ENCODE measurements around the gene NTM.

GRCh38 chr11:131447277-131447815 is 76.9 kb downstream of the NTM start:
- no peak for TF ChIP-seq POLR2A (IDR thresholded peaks at IDR 0.05)
- TF ChIP-seq, protein P1, sequence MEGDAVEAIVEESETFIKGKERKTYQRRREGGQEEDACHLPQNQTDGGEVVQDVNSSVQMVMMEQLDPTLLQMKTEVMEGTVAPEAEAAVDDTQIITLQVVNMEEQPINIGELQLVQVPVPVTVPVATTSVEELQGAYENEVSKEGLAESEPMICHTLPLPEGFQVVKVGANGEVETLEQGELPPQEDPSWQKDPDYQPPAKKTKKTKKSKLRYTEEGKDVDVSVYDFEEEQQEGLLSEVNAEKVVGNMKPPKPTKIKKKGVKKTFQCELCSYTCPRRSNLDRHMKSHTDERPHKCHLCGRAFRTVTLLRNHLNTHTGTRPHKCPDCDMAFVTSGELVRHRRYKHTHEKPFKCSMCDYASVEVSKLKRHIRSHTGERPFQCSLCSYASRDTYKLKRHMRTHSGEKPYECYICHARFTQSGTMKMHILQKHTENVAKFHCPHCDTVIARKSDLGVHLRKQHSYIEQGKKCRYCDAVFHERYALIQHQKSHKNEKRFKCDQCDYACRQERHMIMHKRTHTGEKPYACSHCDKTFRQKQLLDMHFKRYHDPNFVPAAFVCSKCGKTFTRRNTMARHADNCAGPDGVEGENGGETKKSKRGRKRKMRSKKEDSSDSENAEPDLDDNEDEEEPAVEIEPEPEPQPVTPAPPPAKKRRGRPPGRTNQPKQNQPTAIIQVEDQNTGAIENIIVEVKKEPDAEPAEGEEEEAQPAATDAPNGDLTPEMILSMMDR (IDR thresholded peaks at IDR 0.05), result no peak
- no peak for TF ChIP-seq EP300 (IDR thresholded peaks at IDR 0.05)
